Stimulated activated CD4-positive, alpha-beta T cell treated with anti-CD3 and anti-CD28 coated beads, Interleukin-15, amount 100 ng/mL, for 24 hours (primary cell): ENCODE results near the gene SNRNP48.

Source experiments
- DNase-seq: peaks from one replicate; pipeline ENCODE4 v3.0.0-alpha.2; 2020

The SNRNP48 gene

GRCh38 chr6:7604003-7604402 is 14.0 kb downstream of the SNRNP48 start:
- no peak for DNase-seq

GRCh38 chr6:7604506-7604905 is 14.5 kb downstream of the SNRNP48 start:
- no peak for DNase-seq

- peak; percentile 34 for DNase-seq
These were observed 25.8 kb downstream of the SNRNP48 start for GRCh38 chr6:7615611-7616383.

DNA sequence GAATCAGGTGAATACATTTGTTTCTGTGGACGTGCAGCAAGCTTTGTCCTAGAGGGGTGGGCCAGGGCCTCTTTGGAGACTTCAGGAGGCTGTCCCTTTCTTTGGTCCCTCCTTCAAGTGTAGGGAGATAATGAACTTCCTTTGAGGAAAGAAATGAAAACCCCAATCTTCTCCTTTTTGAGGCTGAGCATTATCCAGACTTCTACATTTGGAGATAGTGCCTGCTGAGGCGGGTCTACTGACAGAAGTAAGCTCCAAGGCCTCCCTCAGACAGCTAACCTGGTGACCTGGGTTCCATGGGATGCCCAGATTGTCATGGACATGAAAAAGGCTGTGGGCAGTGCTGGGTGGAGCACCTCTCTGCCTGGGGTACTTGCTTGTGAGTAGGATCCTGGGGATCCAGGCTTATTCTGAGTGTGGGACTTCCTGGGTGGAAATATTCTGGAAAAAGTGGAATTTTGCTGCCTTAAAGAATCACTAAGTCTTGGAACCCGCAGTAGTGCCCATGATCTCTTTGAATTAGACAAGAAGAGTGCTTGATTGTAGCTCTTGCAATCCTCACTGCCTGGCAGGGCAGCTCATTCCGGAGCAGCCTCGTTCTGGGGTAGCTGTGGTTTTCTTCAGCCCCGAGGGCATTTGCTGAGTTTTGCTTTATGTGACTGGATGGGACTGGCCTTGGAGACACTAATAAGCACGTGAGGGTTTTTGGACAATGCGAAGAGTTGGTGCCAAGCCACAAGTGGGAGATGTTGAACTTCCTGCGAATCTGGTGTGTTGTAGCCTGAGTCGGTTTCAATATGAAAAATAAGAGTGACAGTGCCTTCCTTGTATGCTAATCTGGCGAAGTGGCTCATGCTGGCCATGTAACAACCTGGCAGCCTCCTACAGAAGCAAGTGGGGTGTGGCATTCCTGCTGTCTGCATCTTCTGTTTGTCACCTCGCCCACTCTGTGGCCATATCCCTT is 28.1 kb downstream of the SNRNP48 start:
- DNase-seq: peak; percentile 19

- DNase-seq: no peak
These were observed 31.8 kb downstream of the SNRNP48 start for GRCh38 chr6:7621761-7622160.

DNA sequence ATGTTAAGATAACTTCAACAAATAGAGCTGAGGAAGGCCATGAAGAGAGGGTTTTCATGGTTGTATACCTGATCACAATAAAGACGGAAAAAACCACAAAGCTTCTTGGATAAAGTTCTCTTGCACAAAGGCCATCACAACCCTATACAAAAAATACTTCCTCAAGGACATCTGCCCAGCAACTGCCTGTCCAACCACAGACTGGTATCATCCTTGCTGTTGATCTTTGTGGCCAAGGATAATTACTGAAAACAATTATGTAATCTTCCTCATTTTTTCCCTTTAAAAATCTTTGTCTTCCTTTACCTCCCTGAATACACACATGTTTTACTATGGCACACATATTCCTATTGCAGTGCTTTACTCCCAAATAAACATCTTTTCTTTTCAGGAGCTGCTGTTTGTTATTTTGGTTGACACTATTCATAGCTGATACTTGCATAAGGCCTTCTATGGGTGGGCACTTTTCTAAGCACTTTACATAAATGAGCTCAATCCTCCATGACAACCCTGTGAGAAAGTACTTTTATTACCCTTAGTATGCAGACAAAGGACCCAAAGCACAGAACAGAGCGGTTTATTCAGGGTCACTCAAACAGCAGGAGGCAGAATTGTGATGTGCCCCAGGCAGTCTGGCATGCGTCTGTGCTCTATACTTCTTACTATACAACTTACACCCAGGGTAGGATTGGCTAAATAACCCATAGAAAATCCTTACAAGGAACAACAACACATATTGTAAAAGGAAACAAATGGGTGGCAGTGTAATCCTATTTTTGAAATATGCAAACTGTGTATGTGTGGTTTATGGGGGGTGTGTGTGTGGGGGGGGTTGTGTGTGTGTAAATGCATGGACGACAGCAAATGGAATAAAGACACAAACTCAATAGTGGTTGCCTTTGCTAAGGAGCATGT is 35.1 kb downstream of the SNRNP48 start:
- DNase-seq: no peak

GRCh38 chr6:7628479-7628878 is 38.5 kb downstream of the SNRNP48 start:
- DNase-seq: no peak

GRCh38 chr6:7628909-7629308 is 38.9 kb downstream of the SNRNP48 start:
- no peak for DNase-seq

- DNase-seq: no peak
These were observed 39.3 kb downstream of the SNRNP48 start for GRCh38 chr6:7629321-7629720.

DNA sequence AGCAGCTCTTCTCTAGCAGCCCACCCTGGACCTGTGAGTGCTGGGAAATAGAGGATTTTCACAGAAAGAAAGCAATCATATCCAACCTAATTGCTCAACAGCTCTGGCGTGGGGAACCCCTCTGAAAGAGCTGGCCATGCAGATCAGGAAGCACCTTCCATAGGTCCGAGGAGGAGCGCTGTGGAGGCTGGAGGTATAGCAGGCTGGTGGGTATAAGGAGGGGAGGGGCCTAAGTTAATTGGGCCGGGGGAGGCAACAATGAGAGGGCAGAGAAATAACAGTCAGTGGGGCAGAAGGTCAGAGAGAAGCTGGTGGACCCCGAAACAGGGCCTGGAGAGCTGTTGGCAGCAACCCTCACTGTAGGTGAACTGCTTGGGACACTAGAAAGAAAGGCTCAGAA is 40.8 kb downstream of the SNRNP48 start:
- no peak for DNase-seq

GRCh38 chr6:7631466-7631865 is 41.5 kb downstream of the SNRNP48 start:
- DNase-seq: no peak

- no peak for DNase-seq
These were observed 42.7 kb downstream of the SNRNP48 start for GRCh38 chr6:7632501-7633290.

DNA sequence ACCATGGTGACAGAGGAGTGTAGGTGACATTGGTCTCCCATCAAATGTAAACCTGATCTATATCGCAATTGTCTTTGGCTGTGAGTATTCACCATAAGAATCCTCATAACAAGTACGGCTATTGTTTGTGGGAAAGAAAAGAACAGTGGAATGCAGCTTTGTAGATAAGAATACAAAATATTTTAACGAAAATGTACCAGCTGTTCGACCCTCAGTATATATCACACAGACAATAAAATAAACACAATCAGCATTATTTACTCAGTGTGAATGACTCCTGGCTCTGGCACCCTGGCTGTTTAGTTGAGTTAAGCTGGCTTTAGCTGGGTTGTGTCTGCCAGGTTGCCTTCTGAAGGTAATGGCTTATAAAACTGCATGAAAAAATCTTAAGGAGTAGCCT is 43.4 kb downstream of the SNRNP48 start:
- no peak for DNase-seq

- no peak for DNase-seq
These were observed 46.2 kb downstream of the SNRNP48 start for GRCh38 chr6:7636151-7636550.

DNA sequence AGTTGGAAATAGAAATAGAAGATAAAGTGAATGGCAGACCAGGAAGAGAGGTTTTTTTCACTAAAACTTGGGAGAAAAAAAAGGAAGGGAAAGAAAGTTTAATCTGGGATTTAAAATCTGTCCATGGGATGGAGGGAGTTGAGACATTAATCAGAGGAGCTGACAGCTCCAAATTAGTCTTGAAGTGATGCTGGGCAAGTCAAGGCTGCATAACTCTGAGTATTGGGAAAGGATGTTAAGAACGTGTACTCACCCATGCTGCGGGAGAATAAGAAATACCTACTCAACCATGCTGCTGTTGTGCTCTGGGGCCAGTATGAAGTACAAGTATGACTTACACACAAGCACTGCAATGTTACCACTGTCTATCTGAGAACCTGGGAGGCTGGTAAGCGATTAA is 47.5 kb downstream of the SNRNP48 start:
- no peak for DNase-seq

- DNase-seq: no peak
These were observed 49.4 kb downstream of the SNRNP48 start for GRCh38 chr6:7639427-7639826.

GRCh38 chr6:7640016-7640415 is 50.0 kb downstream of the SNRNP48 start:
- DNase-seq: no peak

DNA sequence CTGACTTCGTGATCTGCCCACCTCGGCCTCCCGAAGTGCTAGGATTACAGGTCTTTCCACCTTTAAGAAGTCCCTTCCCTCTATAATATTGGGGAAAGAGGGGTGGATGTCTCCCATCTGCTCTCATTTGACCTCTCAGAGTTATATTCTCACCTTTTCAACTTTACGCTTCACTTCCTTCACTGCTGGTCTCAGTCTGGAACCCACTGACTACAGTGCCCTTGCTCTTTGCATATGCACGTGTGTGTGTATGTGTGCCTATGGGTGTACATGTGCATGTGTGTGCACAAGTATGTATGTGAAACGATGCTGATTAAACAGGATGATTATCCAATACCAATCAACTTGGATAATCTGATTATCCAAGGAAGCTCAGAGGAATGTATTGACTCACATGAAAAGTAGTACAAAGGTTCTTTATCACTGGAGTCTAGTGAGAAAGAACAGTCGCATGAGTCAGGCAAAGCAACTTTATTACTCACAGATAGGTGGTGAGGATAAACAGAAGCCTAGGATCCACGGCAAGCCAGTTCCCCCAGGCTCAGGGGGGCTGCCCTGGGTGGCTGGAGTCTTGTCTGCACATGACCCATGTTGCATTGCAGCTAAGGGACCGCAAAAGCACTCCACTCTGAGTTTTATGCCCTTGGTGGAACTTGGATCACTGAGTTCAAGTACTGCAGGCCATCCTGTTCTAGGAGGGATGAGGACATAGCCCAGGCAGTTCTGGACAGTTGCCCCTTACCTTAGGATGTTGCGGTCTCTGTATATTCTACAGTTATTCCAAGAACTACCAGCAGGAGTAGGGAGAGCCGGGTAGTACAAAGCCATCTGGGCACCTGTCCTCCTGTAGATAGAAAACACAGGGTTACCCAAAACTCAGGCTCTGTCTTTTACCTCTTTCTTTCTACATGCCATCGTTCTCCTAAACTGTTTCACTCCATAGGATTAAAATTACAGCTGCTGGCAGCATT is 50.9 kb downstream of the SNRNP48 start:
- no peak for DNase-seq

DNA sequence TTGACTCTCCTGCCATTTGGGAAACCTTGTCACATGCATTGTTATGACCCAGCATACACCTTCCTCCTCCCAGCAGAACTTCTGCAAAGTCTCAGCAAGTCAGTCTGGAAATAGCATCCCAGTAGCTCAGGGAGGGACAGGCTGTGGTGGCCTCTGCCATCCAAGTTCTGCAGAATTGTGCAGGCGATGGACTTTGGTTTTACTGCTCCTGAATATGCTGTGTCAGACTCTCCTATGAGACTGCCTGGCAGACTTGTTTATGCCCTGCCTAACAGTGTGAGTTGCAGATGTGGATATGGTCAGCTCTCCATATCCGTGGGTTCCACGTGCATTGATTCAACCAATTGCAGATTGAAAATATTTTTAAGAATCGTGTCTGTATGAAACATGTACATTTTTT is 52.8 kb downstream of the SNRNP48 start:
- DNase-seq: no peak

GRCh38 chr6:7644417-7644816 is 54.4 kb downstream of the SNRNP48 start:
- DNase-seq: no peak

GRCh38 chr6:7646394-7646793 is 56.4 kb downstream of the SNRNP48 start:
- DNase-seq: no peak
